Medulla oblongata (tissue), 1 donor: ENCODE results near the gene SLC9A8.
A peak's percentile ranks its signal among the peaks of the same experiment; 100 is the strongest.

Experiments
- DNase-seq: peaks from one replicate; pipeline ENCODE4 v3.0.0-alpha.2; 2015; ENCODE audit errors: extremely low spot score

The SLC9A8 gene

DNA sequence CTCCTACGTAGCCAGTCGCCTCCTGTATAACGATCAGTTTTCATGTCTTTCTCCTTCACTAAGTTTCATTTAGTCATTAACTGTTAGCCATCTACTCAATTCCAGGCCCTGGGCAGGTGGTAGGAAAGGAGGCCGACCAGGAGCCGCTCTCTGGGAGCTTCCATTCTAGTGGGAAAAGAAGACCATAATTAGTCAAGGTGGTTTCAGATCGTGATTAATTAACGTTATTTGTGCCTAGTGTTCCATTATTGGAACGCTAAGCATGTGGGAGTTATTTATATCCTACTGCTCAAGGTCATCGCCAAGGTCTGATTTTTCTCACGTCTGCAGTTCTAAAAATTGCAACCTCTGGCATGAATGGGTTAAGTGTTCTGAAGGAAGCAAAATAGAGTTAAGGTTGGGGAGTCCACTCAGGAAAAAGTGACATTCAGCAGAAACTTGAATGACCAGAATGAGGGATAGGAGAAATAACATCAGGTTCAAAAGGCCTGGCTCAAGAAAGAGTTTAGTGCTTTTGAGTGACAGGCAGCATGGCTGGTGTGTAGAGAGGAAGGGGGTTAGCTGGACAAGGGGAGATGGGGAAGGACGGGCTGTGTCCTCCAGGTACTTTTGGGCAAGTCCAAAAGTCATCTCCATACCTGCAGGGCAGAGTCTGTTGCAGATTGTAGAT is 812 bp downstream of the SLC9A8 start:
- DNase-seq = no peak

DNA sequence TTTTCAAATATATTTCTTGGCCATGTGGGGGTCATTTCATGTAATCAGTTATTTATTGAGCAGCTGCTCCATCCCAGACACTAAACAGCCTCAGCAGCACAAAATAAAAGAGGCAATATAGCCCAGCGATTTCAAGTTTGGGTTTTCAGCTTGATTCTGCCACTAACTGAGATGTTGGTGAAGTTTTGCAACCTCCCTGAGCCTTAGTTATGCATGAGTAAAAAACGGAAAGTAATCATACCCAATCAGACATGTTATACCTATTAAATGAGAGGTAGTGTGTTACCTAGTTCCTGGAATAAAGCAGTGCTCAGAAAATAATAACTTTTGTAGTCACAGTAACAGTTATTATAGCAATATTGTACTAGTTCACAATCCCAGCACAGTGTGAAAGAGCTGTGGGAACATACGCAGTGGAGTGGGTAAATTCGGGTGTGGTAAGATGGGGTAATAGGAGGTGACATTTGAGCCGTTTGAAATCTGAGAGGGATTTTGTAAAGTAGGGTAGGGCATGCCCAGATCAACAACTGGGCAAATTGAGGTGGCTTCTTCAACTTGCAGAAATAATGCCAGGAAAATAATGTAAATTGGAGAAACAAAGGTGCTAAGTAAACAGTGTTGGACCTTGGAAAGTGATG is 1.5 kb downstream of the SLC9A8 start:
- no peak for DNase-seq

DNA sequence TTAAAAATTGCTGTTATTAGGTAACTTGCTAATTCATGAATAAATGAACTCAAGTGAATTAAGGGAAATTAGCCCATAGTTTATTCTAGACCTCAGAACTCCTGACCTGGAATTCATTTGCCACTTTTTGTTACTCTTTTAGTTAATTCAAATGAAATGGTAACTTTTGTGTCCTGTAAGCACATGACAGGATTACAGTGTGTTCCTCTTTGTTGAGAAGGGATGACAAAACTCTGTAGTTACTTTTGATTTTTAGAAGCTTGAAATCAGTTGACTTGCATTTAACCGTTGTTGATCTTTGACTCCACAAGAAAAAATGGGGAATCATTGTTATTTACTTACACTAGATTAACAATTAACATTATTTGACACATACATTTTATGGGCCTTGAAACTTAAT is 6.2 kb downstream of the SLC9A8 start:
- DNase-seq = no peak

DNA sequence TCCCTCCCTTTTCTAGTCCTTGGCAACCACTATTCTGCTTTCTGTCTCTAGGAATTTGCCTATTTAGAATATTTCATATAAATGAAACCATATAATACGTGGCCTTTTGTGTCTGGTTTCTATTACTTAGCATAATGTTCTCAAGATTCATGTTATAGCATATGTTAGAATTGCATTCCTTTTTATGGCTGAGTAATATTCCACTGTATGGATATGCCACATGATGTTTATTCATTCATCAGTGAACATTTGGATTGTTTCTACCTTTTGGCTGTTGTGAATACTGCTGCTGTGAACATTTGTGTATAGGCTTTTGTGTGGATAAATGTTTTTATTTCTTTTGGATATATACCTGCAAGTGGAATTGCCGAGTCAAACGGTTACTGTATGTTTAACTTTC is 7.1 kb downstream of the SLC9A8 start:
- DNase-seq = no peak

DNA sequence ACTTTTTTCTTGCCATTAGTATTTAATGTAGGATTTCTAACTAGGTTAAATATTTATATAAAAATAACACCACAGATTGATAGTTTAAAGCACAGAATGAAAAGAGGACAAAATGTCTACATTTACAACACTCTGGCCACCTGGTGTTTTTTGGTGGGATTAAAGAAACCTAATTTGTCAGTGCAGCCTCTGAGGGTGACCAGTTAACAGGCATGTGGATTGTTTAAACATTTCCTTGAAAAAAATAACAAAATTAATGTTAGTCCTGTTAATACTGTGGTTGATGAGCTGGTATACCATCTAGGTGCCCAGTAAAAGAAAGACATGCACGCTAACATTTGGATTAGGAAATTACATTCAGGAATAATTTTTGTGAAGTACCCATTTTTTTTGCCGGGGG is 8.8 kb downstream of the SLC9A8 start:
- DNase-seq = no peak

DNA sequence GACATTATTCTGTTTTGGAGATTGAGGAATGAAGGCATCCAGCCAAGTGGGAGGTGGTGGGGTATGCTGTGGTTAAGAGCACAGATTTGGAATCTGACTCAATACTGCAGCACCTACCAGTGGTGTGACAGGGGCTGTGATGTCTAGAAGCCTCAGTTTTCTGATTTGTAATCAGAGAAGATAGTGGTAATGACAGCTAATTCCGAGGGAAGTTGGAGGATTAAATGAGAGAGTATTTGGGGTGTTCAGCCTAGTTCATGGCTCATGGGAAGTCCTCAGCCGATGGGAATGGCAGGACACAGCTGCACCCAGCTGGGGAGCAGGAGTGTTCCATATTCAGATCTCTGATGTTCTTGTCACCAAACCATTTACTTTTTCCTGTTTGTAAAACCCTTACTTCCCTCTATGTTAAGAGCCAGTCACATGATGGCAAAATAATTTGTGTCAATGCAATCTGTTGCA is 9.3 kb downstream of the SLC9A8 start:
- no peak for DNase-seq

DNA sequence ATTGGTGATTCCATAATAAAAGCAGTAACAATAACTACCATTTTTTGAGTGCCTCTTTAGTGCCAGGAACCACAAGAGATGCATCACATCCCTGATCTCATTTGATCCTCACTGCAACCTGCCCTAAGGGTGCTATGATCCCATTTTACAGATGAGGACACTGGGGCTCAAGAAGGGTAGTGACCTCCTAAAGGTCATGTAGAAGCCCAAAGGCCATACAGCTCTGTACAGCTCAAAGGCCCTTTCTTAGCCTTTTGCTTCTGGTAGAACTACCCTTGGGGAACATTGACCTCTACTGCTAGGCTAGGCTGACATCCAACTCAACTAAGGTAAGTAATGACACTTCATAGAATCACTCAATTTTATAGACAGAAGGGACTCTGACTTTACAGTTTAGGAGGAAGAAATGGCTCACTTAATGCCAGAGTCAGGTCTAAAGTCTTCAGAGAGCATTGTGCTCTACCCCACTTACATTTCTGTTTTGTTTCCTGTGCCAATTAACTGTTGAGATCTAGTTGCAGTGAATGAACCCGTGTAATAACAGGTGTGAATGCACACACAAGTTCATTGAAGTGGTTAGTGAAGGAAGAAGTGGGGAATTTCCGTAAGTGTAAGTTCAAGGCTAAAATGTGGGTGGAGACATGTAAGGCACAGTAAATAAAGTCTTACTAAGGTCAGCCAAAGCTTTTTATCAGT is 10.7 kb downstream of the SLC9A8 start:
- DNase-seq = no peak

DNA sequence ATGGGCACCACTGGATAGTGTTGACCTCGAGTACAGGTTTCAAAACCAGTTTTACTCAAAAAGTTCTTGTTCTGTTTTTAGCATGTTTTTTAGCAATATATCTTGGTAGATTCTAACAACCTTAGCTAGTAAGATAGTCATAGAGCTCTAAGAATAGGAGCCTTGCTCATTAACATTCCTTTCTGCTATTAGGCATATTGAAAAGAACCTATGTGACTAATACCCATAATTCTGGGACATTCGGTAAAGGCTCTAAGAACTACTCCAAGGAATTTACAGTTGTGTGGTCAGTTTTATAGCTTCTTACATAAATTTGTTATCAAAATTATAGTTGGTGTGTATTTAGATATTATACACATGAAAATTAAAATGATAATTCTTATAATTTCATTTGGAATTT is 11.6 kb downstream of the SLC9A8 start:
- DNase-seq = no peak

DNA sequence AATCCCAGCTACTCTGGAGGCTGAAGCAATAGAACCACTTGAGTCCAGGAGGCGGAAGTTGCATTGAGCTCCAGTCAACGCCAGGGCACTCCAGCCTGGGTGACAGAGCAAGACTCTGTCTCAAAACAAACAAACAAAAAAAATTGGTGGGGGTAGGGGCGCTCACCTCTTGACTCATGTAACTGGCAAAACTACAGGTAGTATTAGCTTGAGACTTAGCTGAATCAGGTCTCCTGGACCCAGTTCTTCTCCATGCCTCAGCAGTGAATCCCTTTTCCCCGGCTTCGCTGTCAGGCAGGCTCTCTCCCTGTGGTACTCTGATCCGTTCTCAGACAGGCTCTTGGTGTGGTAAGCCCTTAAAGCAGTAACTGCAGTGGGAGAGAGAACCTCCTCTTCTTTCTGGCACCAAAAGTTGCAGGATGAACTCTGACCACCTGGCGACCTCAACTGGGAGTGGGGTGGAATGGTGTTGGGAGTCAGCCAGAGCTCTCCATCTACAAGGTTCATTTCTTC is 12.9 kb downstream of the SLC9A8 start:
- DNase-seq = no peak

DNA sequence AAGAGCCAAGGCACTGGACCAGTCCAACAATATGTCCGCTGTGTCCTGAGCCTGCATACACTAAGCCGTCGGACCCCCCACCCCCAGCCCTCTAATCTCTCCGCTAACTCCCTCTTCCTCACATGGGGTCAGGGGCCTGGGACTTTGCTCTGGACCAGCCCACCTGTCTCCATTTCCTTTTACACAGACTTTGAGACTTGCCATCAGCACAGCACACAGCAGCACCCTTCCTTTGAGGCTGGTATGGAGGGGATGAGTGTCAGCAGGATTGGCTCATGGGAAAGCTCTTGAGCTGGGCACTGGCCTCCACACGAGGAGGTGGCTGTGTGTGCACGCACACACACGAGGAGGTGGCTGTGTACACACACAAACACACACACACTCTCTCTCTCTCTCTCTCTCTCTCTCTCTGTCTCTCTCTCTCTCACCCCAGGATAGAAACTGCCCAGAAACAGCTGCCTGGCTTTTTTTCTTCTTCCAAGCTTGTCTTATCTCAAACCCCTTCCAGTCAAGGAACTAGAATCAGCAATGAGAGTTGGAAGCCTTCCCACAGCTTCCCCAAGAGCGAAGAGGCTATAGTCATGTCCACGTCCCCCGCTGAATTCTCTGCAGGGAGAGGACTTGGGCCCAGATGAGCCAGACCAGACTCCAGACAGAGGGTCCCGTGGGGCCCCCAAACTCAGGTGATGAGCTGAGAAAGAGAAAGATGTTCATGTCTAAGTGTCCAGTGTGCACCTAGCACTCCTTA is 18.6 kb downstream of the SLC9A8 start:
- DNase-seq = no peak

DNA sequence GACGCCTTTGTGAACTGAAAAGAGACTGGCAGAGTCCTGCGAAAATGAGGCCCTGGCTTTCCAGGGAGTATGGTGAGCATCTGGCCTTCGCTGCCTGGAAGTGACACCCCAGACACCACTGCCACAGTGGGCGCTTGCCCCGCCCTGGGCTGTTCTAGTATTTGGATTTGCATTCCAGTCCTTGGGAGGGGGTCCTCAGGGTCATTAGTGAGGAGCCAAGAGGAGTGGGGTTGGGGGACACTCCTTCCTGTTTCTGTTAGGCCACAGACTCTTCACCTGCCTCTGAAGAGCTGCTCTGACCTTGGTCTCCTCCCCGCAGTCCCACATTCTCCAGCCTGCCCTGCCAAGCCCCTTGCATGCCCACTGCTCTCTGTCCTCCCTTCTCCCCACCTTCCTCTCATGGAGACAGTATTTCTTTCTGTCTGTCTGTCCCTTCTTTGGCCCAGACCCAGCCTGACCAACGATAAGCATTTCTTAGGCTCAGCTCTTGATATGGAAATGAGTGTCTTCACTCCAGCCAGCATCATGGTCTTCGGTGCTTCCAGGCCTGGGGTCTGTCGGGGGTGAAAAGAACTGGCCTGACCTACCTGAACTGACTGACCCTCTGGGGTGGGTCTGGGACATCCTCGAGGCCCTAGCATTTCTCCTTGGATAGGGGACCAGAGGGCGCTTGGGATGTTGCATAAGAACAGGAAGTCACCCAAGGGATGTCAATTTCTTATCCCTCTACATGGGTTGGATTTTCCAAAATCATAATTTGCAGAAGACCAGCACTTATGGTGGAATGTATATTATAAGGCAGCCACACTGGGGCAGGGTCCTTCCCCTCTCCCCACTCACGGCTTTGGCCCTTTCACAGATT is 19.4 kb downstream of the SLC9A8 start:
- no peak for DNase-seq

DNA sequence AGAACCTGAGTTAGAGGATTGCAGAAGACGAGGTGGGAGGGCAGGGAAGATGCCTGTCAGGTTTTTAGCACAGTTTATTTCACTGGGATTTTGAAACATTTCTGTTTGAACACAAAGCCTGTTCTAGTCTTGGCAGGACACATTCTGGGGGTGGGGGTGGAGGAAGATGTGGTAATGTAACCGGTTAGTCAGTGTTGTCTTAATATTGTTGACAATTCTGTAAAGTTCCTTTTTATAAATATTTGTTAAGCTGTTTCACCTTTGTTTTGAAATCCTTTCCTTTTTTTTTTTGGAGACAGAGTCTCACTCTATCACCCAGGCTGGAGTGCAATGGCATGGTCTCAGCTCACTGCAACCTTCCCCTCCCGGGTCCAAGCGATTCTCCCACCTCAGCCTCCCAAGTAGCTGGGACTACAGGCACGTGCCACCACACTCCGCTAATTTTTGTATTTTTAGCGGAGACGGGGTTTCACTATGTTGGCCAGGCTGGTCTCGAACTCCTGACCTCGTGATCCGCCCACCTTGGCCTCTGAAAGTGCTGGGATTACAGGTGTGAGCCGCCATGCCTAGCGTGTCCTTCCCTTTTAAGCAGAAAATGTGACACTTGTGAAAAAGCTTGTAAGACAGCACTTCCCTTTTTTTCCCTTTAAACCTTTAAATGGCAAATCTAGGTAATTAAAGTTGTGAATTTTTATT is 20.2 kb downstream of the SLC9A8 start:
- no peak for DNase-seq

DNA sequence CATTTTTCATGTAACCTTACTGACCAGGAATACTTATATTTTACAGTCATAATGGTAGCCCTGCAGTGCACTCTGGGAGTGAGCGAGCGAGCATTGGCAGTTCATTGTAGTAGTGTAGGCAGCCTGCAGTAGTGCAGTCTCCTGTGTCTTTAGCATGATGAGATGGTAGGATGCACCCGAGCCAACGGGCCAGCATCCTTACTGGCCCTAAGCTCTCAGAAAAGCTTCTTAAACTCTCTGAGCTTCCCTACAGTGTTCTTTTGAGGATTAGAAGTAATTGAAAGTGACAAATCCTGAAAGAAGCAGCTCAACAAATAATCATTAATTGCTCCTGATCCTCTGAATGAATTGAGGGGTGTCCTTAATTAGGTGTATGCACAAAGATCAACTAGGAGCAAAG is 20.9 kb downstream of the SLC9A8 start:
- no peak for DNase-seq

DNA sequence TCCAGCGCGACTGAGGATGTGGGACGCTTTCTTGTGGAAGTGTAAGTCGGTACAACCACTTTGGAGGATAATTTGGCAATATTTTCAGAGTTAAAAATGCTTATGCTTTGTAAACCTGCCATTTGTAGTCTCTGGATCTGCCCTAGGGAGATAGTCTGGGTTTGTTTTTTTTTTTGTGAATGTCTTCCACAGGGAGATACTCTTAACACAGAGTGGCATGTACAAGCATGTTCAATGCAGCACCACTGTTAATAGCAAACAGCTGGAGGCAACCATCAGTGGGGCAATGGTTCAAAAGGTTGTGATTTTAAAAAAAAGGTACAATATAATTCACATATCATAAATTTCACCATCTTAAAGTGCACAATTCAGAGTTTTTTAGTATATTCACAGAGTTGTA is 22.4 kb downstream of the SLC9A8 start:
- DNase-seq = no peak

DNA sequence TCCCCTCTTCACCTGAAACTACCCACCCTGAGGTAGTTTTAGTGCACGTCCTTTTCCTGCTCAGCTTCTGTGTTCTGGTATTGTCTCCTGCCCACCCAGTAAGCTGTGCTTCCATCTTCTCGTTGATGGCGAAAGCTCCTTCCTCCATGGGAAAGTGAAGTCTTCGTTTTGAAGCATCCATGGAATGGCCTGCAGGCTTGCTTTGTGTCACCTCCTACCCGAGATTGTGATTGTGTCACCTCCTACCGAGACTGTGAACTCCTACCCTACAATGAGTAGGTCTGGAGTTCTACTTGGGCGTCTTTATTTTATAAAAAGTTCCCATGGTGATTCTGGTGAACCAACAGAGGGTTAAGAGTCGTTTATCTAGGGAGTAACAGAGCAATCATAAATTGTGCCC is 25.9 kb downstream of the SLC9A8 start:
- DNase-seq = no peak

DNA sequence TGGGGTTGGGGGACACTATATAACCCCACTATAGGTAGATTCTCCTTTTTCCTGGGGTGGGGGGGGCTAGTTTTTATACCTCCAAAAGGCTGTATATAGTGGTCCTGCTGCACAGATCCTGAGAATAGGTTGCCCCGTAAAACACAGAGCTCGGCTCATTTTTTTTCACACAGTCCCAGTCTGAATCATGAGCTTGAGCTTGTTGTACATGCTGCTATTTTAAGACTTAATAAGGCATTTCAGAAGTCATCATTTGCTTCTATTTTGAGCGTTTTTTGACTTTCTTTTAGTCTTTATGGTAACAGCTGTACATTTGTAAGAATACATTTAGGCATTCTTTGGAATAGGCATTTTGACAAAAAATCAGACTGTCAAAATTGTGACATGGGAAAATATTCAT is 30.5 kb downstream of the SLC9A8 start:
- DNase-seq = no peak

DNA sequence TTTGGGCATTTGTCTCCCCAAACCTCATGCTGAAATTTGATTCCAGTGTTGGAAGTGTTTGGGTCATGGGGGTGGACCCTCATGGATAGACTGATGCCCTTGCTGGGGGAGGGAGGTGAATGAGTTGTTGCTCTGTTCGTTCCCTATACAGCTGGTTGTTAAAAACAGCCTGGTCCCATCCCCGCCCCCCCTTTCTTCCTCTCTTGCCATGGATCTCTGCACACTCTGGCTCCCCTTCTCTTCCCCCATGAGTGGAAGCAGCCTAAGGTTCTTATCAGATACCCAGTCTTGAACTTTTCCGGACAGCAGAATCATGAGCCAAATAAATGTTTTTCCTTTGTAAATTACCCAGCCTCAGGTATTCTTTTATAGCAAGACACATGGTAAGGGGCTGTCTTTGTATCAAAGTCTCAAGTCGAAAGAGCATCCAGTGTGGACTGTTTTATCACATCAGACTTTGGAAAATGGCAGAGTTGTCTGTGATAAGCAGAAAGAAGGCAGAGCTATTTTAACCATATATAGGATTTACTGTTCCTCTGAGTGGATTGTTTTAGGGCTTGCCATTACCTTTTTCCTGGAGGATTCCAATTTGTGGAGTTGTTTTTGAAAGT is 31.2 kb downstream of the SLC9A8 start:
- DNase-seq = no peak

DNA sequence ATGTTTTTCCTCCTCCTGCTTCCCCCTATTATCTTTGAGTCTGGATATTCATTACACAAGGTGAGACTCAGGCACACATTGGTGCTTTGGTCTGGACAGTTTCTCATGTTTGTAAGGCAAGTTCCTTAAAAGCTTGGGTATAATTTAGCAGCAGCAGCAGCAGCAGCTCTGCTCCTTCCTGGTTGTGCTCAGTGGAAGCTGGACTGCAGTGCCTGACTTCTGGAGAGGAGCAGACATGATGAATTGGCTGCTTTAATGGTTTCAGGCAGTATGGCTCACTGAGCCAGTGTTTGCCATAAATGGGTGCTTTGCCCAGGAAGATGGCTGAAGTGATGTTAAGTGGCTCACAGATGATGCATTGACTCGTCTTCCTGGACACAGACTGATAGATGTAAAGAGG is 32.4 kb downstream of the SLC9A8 start:
- DNase-seq = no peak

DNA sequence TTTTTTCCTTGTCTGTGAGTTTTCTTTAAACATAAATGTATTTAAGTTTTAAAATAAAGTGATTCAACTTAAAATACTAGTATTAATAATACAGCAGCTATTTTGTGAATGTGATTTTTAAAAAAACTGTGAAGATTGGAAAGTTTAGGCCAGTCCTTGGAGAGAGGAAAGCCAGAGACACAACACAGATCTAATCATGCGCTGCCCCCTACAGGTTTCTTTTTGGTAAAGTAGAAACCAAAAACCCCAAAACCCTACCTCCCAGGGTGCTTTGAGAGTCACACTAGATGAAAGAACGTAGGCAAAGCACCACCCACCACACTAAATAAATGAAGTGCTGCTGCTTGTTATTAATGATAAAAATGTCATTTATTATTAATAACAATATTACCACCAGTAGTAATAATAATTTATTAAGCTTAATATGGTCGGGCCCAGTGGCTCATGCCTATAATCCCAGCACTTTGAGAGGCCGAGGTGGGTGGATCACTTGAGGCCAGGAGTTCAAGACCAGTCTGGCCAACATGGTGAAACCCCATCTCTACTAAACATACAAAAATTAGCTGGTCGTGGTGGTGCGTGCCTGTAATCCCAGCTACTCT is 33.7 kb downstream of the SLC9A8 start:
- peak; percentile 71 for DNase-seq
